Measurements from ENCODE around the gene RLN1. TPM values are rescaled to one million over a fixed set of nuclear protein-coding genes. Genes with fewer than 3 reads are reported as not detected.

RLN1 gene
- polyA plus RNA-seq, 1 of the 3 experiments (the other 2 are of a cell fraction): 0.23 TPM

DNA sequence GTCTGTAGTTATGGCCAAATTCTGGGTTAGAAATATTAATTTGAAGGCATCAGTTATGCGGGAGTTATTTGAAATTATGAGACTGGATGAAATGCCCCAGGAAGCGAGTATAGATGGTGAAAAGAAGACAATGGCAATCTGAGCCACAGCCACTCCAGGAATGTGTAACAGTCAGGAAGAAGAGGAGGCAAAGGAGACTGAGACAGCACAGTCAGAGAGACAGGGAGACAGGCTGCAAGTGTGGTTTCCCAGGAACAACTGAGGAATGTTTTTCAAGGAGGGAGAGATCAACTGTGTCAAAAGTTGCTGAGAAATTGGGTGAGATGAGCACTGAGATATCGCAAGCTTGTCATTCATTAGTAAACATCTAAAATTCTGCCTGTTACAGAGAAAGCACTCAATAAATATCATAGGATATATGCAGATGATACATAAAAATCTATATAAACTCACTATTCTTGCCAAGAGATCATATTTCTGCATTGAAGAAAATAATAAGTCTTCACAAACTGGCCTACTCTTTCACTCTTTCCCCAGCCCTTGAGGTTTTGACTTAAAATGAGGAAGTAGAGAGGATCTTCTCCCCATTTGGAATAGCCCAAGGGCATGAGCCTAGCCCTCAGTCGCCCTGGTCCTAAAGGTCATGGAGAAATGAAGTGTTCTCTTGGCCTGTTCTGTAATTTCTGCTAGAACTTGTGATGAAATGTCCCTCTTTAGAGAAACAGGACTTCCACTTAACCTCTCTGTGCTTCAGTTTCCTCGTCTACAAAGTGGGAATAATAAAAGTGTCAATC lies 48.5 kb upstream of the RLN1 start:
- TF ChIP-seq, protein P1, sequence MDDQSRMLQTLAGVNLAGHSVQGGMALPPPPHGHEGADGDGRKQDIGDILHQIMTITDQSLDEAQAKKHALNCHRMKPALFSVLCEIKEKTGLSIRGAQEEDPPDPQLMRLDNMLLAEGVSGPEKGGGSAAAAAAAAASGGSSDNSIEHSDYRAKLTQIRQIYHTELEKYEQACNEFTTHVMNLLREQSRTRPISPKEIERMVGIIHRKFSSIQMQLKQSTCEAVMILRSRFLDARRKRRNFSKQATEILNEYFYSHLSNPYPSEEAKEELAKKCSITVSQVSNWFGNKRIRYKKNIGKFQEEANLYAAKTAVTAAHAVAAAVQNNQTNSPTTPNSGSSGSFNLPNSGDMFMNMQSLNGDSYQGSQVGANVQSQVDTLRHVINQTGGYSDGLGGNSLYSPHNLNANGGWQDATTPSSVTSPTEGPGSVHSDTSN (IDR thresholded peaks at IDR 0.05): no peak
- TF ChIP-seq, protein P2, sequence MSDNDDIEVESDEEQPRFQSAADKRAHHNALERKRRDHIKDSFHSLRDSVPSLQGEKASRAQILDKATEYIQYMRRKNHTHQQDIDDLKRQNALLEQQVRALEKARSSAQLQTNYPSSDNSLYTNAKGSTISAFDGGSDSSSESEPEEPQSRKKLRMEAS (IDR thresholded peaks at IDR 0.05; ENCODE audit: low read depth): no peak
- TF ChIP-seq FOXM1 (IDR thresholded peaks at IDR 0.05; ENCODE audit: low read depth) (no peak), RFX5 (IDR thresholded peaks at IDR 0.05; ENCODE audit: low read length) (no peak)
- Histone ChIP-seq H3K36me3 (replicated peaks in 1 of 2; ENCODE audit: control insufficient read depth in 1 of 2, insufficient read depth in 2 of 2, low read length in 1 of 2) (no peaks in the 10 kb centered on the region), H3K9ac (no peak overlapping the region), H2AFZ (ENCODE audit: low read depth) (no peak overlapping the region), H3K27me3 (ENCODE audit: insufficient read depth) (no peaks in the 10 kb centered on the region), H3K4me2 (no peak overlapping the region), H3K27ac (ENCODE audit: low read depth in 2 of 2, low read length in 1 of 2) (no peak overlapping the region), H3K79me2 (ENCODE audit: insufficient read depth) (no peaks in the 10 kb centered on the region), H3K9me3 (no peaks in the 10 kb centered on the region), H4K20me1 (ENCODE audit: insufficient read depth) (no peaks in the 10 kb centered on the region), H3K4me3 (ENCODE audit: low read depth in 2 of 2, low read length in 1 of 2) (no peak overlapping the region), H3K9me2 (no peaks in the 10 kb centered on the region), H3K4me1 (ENCODE audit: control insufficient read depth in 1 of 2, insufficient read depth in 2 of 2, low read depth in 1 of 2, low read length in 1 of 2) (peaks cover 0 to 15% of the 10 kb centered on the region in 2 experiments; a peak in 3 of 4 replicates), H3F3A (replicated peaks; ENCODE audit: insufficient read depth) (peaks cover 15% of the 10 kb centered on the region)
- no peak for DNase-seq
- WGBS (ENCODE audit: low lambda C conversion rate): 92% methylated on average over 5 of the region's 5 CpGs
- CTCF ChIA-PET: no interaction called here
- POLR2A ChIA-PET: no interaction called here

DNA sequence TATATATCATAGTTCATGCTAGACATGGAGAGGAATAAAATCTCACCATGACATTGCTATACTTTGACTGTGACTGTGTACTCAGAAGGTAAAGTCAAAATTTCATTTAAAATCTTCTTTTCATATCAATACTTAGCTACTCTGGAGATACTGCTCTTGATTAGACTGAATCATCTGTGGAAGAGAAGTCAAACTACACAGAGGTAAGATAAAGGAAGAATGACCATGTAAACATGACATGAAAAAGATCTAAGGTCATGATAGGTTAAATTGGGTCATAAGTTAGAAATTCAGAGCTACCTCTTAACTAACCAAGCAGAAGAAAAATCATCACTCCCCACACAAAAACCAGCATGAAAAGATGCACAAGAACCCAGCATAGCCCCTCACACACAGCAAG lies 44.8 kb upstream of the RLN1 start:
- no peak overlapping the region for H3K9ac ChIP-seq
- H3K9me3 ChIP-seq: no peaks in the 10 kb centered on the region
- H3K27ac ChIP-seq (ENCODE audit: low read depth in 2 of 2, low read length in 1 of 2): no peak overlapping the region
- H3K4me2 ChIP-seq: no peak overlapping the region
- H3K4me3 ChIP-seq (ENCODE audit: low read depth in 2 of 2, low read length in 1 of 2): no peak overlapping the region
- POLR2A ChIA-PET: no interaction called here
- DNase-seq: no peak
- peaks cover 8% of the 10 kb centered on the region for H3F3A ChIP-seq (replicated peaks; ENCODE audit: insufficient read depth)
- H3K27me3 ChIP-seq (ENCODE audit: insufficient read depth): no peaks in the 10 kb centered on the region
- H2AFZ ChIP-seq (ENCODE audit: low read depth): no peak overlapping the region
- no peaks in the 10 kb centered on the region for H3K36me3 ChIP-seq (replicated peaks in 1 of 2; ENCODE audit: control insufficient read depth in 1 of 2, insufficient read depth in 2 of 2, low read length in 1 of 2)
- no peaks in the 10 kb centered on the region for H3K79me2 ChIP-seq (ENCODE audit: insufficient read depth)
- no peaks in the 10 kb centered on the region for H3K9me2 ChIP-seq
- no peaks in the 10 kb centered on the region for H4K20me1 ChIP-seq (ENCODE audit: insufficient read depth)
- CTCF ChIA-PET: no interaction called here
- peaks cover 0 to 15% of the 10 kb centered on the region in 2 experiments; a peak in 1 of 4 replicates for H3K4me1 ChIP-seq (ENCODE audit: control insufficient read depth in 1 of 2, insufficient read depth in 2 of 2, low read depth in 1 of 2, low read length in 1 of 2)
- TF ChIP-seq TEAD4 (IDR thresholded peaks at IDR 0.05; ENCODE audit: borderline replicate concordance, insufficient read depth) (no peak), GATA2 (CRISPR knock-in tag; IDR thresholded peaks at IDR 0.05) (no peak), CHD2 (IDR thresholded peaks at IDR 0.05; ENCODE audit: low read length, partially characterized antibody) (no peak), MXI1 (IDR thresholded peaks at IDR 0.05; ENCODE audit: low read depth, low read length) (no peak), NFIC (IDR thresholded peaks at IDR 0.05; ENCODE audit: borderline replicate concordance) (no peak), FOSL2 (IDR thresholded peaks at IDR 0.05; ENCODE audit: borderline replicate concordance, low read depth) (no peak)
- TF ChIP-seq, protein P3, sequence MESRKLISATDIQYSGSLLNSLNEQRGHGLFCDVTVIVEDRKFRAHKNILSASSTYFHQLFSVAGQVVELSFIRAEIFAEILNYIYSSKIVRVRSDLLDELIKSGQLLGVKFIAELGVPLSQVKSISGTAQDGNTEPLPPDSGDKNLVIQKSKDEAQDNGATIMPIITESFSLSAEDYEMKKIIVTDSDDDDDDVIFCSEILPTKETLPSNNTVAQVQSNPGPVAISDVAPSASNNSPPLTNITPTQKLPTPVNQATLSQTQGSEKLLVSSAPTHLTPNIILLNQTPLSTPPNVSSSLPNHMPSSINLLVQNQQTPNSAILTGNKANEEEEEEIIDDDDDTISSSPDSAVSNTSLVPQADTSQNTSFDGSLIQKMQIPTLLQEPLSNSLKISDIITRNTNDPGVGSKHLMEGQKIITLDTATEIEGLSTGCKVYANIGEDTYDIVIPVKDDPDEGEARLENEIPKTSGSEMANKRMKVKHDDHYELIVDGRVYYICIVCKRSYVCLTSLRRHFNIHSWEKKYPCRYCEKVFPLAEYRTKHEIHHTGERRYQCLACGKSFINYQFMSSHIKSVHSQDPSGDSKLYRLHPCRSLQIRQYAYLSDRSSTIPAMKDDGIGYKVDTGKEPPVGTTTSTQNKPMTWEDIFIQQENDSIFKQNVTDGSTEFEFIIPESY (IDR thresholded peaks at IDR 0.05; ENCODE audit: borderline replicate concordance, low read depth): no peak
- TF ChIP-seq, protein P4, sequence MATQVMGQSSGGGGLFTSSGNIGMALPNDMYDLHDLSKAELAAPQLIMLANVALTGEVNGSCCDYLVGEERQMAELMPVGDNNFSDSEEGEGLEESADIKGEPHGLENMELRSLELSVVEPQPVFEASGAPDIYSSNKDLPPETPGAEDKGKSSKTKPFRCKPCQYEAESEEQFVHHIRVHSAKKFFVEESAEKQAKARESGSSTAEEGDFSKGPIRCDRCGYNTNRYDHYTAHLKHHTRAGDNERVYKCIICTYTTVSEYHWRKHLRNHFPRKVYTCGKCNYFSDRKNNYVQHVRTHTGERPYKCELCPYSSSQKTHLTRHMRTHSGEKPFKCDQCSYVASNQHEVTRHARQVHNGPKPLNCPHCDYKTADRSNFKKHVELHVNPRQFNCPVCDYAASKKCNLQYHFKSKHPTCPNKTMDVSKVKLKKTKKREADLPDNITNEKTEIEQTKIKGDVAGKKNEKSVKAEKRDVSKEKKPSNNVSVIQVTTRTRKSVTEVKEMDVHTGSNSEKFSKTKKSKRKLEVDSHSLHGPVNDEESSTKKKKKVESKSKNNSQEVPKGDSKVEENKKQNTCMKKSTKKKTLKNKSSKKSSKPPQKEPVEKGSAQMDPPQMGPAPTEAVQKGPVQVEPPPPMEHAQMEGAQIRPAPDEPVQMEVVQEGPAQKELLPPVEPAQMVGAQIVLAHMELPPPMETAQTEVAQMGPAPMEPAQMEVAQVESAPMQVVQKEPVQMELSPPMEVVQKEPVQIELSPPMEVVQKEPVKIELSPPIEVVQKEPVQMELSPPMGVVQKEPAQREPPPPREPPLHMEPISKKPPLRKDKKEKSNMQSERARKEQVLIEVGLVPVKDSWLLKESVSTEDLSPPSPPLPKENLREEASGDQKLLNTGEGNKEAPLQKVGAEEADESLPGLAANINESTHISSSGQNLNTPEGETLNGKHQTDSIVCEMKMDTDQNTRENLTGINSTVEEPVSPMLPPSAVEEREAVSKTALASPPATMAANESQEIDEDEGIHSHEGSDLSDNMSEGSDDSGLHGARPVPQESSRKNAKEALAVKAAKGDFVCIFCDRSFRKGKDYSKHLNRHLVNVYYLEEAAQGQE (IDR thresholded peaks at IDR 0.05; ENCODE audit: low read depth, low read length): no peak
- TF ChIP-seq, protein P5, sequence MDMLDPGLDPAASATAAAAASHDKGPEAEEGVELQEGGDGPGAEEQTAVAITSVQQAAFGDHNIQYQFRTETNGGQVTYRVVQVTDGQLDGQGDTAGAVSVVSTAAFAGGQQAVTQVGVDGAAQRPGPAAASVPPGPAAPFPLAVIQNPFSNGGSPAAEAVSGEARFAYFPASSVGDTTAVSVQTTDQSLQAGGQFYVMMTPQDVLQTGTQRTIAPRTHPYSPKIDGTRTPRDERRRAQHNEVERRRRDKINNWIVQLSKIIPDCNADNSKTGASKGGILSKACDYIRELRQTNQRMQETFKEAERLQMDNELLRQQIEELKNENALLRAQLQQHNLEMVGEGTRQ (IDR thresholded peaks at IDR 0.05; ENCODE audit: borderline replicate concordance, low read depth, low read length): no peak
